ENCODE measurements around the gene LSMEM2.

- TF ChIP-seq CTCF (IDR thresholded peaks at IDR 0.05; ENCODE audit: poor library complexity) (no peak), EZH2 (IDR thresholded peaks at IDR 0.05; ENCODE audit: borderline replicate concordance) (no peak)
Measured at GRCh38 chr3:50294492-50295403, 15.9 kb downstream of the LSMEM2 start.

Data from hepatocyte (in vitro differentiated cells).